Esophagus (tissue), 2 donors: ENCODE results near the gene OR10H2. TPM values are rescaled to one million over a fixed set of nuclear protein-coding genes. Genes with fewer than 3 reads are reported as not detected.
"Not testable (repeated sequence)": the region's sequence is repeated elsewhere in the genome, so short reads cannot be mapped to it uniquely, and the experiment has no call there.

Experiments
- H3K27ac ChIP-seq, 2 donors: one replicate each; pipeline ENCODE4 v1.5.1; 2013; ENCODE audit warnings: low read depth in 2 of 2, mild to moderate bottlenecking in 2 of 2, inconsistent platforms in 1 of 2, low read length in 1 of 2, moderate library complexity in 1 of 2
- H3K27me3 ChIP-seq, 2 donors: one replicate each; pipeline ENCODE4 v1.6.1; 2013; ENCODE audit warnings: low read length in 2 of 2, control low read depth in 1 of 2, mild to moderate bottlenecking in 1 of 2; ENCODE audit not compliant: insufficient read depth in 2 of 2, control insufficient read depth in 1 of 2
- H3K36me3 ChIP-seq, 2 donors: one replicate each; pipeline ENCODE4 v1.6.1; 2013; ENCODE audit warnings: low read length in 1 of 2; ENCODE audit not compliant: control insufficient read depth in 2 of 2, insufficient read depth in 2 of 2
- H3K4me1 ChIP-seq, 2 donors: one replicate each; pipeline ENCODE4 v1.6.1; 2013; ENCODE audit warnings: low read length in 1 of 2; ENCODE audit not compliant: control insufficient read depth in 2 of 2, insufficient read depth in 2 of 2
- H3K4me3 ChIP-seq, 2 donors: one replicate each; pipeline ENCODE4 v1.5.1; 2013; ENCODE audit warnings: low read length in 2 of 2, mild to moderate bottlenecking in 2 of 2, low read depth in 1 of 2, moderate library complexity in 1 of 2
- H3K9me3 ChIP-seq, 2 donors: one replicate each; pipeline ENCODE4 v1.6.1; 2013; ENCODE audit warnings: mild to moderate bottlenecking in 2 of 2, low read depth in 1 of 2, low read length in 1 of 2, moderate library complexity in 1 of 2; ENCODE audit not compliant: control insufficient read depth in 2 of 2, insufficient read depth in 1 of 2
- WGBS, 2 donors: extraction: QIAGEN DNeasy Blood & Tissue Kit; methylation state at CpG; one replicate each; pipeline ENCODE4 v1.1.7; 2013; 5-methylcytosine and 5-hydroxymethylcytosine counted together
- polyA plus RNA-seq, 2 donors: library from polyadenylated mRNA; stranded (reverse); fragments of 200-250 nt; gene quantifications; one replicate each; pipeline ENCODE4 v1.2.3, GENCODE V29; 2013
- donor health status: healthy with polysubstance abuse.
- donor health status: Bipolar disorder and iron deficiency.

The OR10H2 gene
- polyA plus RNA-seq, 2 donors = not detected

DNA sequence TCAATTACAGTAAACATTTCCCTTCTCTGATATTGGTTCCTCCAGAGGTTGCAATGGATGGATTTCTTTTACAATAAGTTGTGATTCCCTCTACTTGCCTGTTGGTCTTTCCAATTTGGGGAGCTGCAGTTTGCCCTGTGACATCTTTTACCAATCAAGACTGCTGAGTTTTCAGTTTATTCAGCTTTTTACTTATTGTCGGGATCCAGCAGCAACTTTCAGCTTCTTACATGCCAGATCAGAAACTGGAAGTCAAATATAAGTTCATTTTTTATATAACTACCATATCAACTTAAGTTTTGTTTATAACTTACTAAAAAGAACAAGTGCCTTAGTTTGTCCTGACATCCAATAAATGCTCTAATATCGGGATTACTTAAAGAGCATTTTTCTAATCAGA, 20.4 kb downstream of the OR10H2 start:
- no peak overlapping the region for H3K27ac ChIP-seq
- no peaks in the 10 kb centered on the region for H3K4me1 ChIP-seq
- WGBS, 2 donors = 78 to 81% methylated on average over 2 of the region's 2 CpGs
- no peak overlapping the region for H3K4me3 ChIP-seq
- no peaks in the 10 kb centered on the region for H3K9me3 ChIP-seq
- no peaks in the 10 kb centered on the region for H3K36me3 ChIP-seq
- peaks cover 2 to 4% of the 10 kb centered on the region in 2 donors for H3K27me3 ChIP-seq

DNA sequence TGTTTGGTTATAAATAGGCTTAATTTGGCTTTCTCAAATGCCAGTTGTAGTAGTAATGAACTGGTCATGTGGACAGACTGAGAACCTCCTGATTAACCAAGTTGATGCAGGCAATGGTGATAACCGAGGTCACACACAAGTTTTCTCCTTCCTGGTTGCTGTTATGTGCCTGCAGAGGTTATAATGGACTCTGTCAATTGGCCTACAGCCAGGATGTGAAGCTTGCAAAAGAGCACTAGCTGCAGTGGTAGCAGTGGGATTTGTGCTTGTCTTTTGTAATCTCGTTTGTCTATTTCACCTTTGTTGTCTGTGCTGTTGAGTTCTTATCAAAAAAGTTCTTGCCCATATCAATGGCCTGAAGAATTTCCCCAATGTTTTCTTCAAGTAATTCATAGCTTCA, 30.6 kb downstream of the OR10H2 start:
- WGBS, 2 donors = 55 to 62% methylated on average over 2 of the region's 2 CpGs
- no peaks in the 10 kb centered on the region for H3K9me3 ChIP-seq
- H3K36me3 ChIP-seq = no peaks in the 10 kb centered on the region
- no peaks in the 10 kb centered on the region for H3K27me3 ChIP-seq
- no peak overlapping the region for H3K27ac ChIP-seq
- no peak overlapping the region for H3K4me3 ChIP-seq
- H3K4me1 ChIP-seq = no peaks in the 10 kb centered on the region

DNA sequence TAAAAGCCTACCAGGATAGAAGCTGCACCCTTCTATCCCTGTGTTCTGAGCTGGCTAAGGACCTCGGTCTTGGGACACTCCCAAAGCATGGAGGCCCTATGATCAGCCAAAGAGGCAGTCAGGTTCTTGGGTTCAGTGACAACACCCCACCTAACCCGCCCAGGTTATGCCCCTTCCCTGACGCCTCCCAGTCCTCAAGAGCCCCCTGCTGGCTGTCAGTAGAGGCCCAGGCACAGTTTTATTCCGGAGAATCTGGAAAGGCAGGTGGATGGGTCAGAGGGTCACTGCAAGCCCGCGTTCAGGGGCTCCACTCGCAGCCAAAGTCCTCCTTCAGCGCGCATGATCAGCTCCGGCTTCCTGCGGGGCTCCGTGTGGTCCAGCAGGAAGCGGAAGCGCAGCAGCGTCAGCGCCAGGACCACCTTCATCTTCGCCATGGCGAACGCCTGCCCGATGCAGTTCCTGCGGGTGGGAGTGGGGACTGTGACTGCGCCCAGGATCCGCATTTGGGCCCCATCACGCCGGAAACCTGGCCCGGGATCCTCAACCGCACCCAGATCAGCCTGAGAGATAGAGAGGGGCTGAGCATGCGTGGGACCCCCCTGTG, 32.2 kb downstream of the OR10H2 start:
- Histone ChIP-seq H3K4me3 (no peak overlapping the region), H3K27me3 (no peaks in the 10 kb centered on the region), H3K27ac (no peak overlapping the region), H3K4me1 (no peaks in the 10 kb centered on the region), H3K9me3 (no peaks in the 10 kb centered on the region), H3K36me3 (no peaks in the 10 kb centered on the region)
- 40 to 46% methylated on average over 27 to 28 of the region's 28 CpGs for WGBS, 2 donors

DNA sequence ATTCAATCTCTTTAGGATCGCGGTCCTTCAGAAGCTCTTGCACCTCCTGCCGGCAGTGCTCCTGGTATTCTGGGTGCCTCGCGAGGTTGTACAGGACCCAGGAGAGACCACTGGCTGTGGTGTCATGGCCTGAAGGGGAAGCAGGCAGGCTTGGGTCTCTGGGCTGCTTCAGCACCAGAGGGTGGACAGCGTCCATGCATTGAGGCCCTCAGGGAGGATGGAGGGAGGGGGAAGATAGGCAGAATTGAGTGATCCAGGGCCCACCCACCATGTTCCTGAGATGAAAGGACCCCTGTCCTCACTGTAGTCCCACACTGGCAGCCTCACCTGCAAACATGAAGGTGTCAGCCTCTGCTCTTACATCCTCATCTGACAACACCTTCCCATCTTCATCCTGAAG, 41.8 kb downstream of the OR10H2 start:
- no peak overlapping the region for H3K27ac ChIP-seq
- no peaks in the 10 kb centered on the region for H3K36me3 ChIP-seq
- no peaks in the 10 kb centered on the region for H3K4me1 ChIP-seq
- H3K9me3 ChIP-seq = peaks cover 0 to 2% of the 10 kb centered on the region in 2 donors
- WGBS, 2 donors = 33 to 39% methylated on average over 6 of the region's 6 CpGs
- H3K4me3 ChIP-seq = no peak overlapping the region
- H3K27me3 ChIP-seq = no peaks in the 10 kb centered on the region

DNA sequence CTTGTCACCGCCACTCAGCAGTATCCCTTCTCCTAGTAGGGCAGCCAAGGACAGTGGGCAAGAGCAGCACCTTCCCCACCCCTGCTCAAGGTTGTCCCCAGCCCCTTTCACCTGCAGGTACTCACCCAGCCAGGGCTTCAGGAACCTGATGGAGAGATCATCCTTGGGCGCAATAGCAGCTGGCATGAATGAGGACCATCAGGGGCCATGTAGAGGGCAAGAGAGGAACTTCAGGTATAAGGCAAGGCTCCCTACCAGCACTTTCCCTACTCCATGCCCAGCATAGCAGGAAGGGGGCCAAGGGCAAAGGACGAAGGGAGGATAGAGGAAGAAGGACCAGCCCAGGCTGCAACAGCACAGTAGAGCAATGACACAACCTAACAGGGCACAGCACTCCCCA, 46.3 kb downstream of the OR10H2 start:
- H3K4me1 ChIP-seq, H3K27me3 ChIP-seq, H3K9me3 ChIP-seq, H3K4me3 ChIP-seq, H3K27ac ChIP-seq, H3K36me3 ChIP-seq: not testable (repeated sequence)
- 74 to 79% methylated on average over 3 of the region's 3 CpGs for WGBS, 2 donors

DNA sequence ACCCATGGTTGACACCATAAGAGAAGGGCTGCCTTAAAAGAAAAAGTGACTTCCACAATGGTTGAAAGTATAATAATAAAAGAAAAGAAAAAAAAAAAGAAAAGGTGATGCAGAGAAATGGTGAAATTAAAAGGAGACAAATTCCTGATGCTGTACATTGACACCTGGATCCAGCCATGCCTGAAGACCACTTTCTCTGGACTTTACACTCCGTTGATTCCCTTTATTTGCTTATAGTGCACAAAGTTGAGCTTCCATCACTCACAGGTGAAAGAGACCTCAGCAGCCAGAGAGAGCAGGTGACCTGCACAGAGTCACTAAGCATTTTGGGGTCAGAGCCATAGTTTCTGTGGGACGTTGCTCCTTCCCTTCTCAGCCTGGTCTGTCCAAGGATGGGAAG, 47.4 kb downstream of the OR10H2 start:
- Histone ChIP-seq H3K27me3 (no peaks in the 10 kb centered on the region), H3K4me3 (no peak overlapping the region), H3K4me1 (peaks cover 0 to 2% of the 10 kb centered on the region in 2 donors), H3K36me3 (no peaks in the 10 kb centered on the region), H3K9me3 (peaks cover 0 to 2% of the 10 kb centered on the region in 2 donors), H3K27ac (no peak overlapping the region)
- WGBS, 2 donors = 50 to 61% methylated on average over 2 of the region's 2 CpGs

DNA sequence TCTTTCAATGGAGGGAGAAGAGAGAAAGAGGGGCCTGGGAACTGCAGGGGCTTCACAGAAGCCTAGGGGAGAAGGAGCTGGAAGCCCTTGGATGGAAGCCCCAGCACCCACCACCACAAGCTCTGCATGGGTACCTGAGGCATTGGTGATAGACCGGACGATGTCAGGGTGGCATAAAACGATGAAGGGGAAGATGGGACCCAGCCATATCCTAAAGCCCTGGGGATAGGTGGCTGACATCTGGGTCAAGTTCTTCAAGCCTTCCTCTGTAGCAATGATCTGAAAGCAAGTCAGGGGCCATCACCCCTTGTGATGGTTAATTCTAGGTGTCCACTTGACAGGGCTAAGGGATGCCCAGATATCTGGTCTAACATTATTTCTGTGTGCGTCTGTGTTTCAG, 48.4 kb downstream of the OR10H2 start:
- no peak overlapping the region for H3K4me3 ChIP-seq
- 84 to 89% methylated on average over 4 of the region's 4 CpGs for WGBS, 2 donors

DNA sequence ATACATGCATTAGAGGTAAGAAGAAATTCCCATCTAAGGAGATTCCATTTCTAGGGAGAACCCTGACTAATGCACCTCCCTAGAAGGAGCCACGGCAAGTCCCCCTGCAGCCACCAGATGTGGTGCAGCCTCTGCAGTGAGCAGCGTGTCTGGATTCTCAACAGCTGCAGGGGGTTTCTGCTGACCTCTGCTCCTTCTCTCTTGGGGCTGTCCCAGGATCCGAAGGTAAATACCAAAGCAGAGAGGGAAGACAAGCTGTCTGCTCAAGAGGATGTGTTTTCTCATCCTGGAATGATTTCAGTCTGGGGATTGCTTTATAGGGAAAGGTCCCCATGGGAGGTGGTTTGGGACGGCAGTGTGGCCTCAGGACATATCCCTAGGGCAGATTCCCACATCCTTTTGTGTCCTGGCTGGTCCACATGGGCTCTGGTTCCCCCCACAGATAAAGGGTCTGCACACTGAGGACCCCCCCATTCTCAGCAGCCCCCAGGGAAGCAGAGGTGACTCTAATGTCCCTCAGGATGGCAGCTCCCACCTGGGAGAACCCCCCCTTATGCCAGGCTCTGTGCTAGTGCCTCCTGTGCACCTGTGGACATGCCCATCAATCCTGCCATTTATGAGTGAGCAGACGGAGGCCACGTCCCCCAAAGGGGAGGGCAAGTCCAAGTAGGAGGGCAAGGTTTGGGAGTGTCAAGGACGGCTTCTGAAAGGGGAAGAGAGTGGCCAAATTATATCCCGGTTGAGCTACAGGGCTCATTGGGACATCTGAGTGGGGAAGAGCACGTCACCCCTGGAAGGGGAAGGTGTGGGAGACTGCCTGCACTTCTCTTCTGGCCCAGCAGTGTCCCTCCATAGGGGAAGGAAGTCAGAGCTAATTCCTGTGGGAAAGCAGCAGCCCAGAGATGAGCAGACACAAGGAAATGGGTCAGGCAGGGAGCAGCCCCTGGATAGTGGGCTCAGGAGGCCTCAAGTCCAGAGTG, 49.5 kb downstream of the OR10H2 start:
- no peak overlapping the region for H3K27ac ChIP-seq
- peaks cover 0 to 2% of the 10 kb centered on the region in 2 donors for H3K9me3 ChIP-seq
- no peak overlapping the region for H3K4me3 ChIP-seq
- peaks cover 0 to 9% of the 10 kb centered on the region in 2 donors for H3K4me1 ChIP-seq
- WGBS, 2 donors = 46 to 57% methylated on average over 9 of the region's 9 CpGs
- no peaks in the 10 kb centered on the region for H3K36me3 ChIP-seq
- no peaks in the 10 kb centered on the region for H3K27me3 ChIP-seq

More for the DNA sequence above, 48.4 kb downstream of the OR10H2 start:
- Histone ChIP-seq H3K4me1 (peaks cover 0 to 9% of the 10 kb centered on the region in 2 donors), H3K27ac (no peak overlapping the region), H3K9me3 (peaks cover 0 to 2% of the 10 kb centered on the region in 2 donors), H3K27me3 (no peaks in the 10 kb centered on the region), H3K36me3 (no peaks in the 10 kb centered on the region)
